Lung (tissue), 12 donors: ENCODE results near the gene NEDD8. TPM values are rescaled to one million over a fixed set of nuclear protein-coding genes. Genes with fewer than 3 reads are reported as not detected.
A peak's percentile ranks its signal among the peaks of the same experiment; 100 is the strongest.

ENCODE experiments used
- ATAC-seq: fragments of 200-7000 bp; cut with Tn5 transposase; one replicate; pipeline ENCODE4 v1.9.1; 2020; ENCODE audit warnings: moderate number of reproducible peaks; ENCODE audit not compliant: insufficient read depth, low FRiP score
- DNase-seq, 3 donors: peaks; one replicate each; pipeline ENCODE4 v3.0.0-alpha.2; 2013 to 2017
- H3K27ac ChIP-seq, 2 donors: one replicate each; pipeline ENCODE4 v1.5.1; 2013; ENCODE audit warnings: mild to moderate bottlenecking in 2 of 2, moderate library complexity in 2 of 2, control low read depth in 1 of 2, inconsistent platforms in 1 of 2, low read depth in 1 of 2, low read length in 1 of 2
- H3K27me3 ChIP-seq, 3 donors: one replicate each; pipeline ENCODE4 v1.5.1; 2013; ENCODE audit warnings: low read length in 2 of 3; ENCODE audit not compliant: control insufficient read depth in 3 of 3, insufficient read depth in 3 of 3
- H3K36me3 ChIP-seq, 4 donors: one replicate each; pipeline ENCODE4 v1.5.1; 2013; ENCODE audit warnings: low read length in 4 of 4, mild to moderate bottlenecking in 1 of 4, moderate library complexity in 1 of 4; ENCODE audit not compliant: control insufficient read depth in 4 of 4, insufficient read depth in 4 of 4
- H3K4me1 ChIP-seq, 5 donors: one replicate each; pipeline ENCODE4 v1.5.1; 2013; ENCODE audit warnings: low read length in 5 of 5, mild to moderate bottlenecking in 2 of 5, moderate library complexity in 1 of 5; ENCODE audit not compliant: control insufficient read depth in 5 of 5, insufficient read depth in 5 of 5
- H3K4me3 ChIP-seq: one replicate; pipeline ENCODE4 v1.5.1; 2013; ENCODE audit warnings: mild to moderate bottlenecking, control low read depth, moderate library complexity
- H3K9ac ChIP-seq, 2 donors: one replicate each; pipeline ENCODE4 v1.5.1; 2013; ENCODE audit warnings: low read length in 2 of 2, control low read depth in 1 of 2; ENCODE audit not compliant: insufficient read depth in 1 of 2
- H3K9me3 ChIP-seq, 4 donors: one replicate each; pipeline ENCODE4 v1.5.1; 2013; ENCODE audit warnings: low read length in 3 of 4, mild to moderate bottlenecking in 1 of 4, moderate library complexity in 1 of 4; ENCODE audit not compliant: control insufficient read depth in 4 of 4, insufficient read depth in 3 of 4
- CTCF ChIP-seq: IDR thresholded peaks from 2 replicates; pipeline ENCODE4 v1.5.1; 2012; ENCODE audit warnings: mild to moderate bottlenecking; ENCODE audit errors: control extremely low read depth, extremely low read depth
- WGBS, 2 donors: extraction: QIAGEN DNeasy Blood & Tissue Kit; methylation state at CpG; one replicate each; pipeline ENCODE4 v1.1.7; 2013; 5-methylcytosine and 5-hydroxymethylcytosine counted together
- polyA plus RNA-seq, 2 donors: library from polyadenylated mRNA; stranded (reverse); fragments of 200-250 nt; gene quantifications; one replicate each; pipeline ENCODE4 v1.2.1, GENCODE V29; 2013
- total RNA-seq, 2 donors: library from RNA; depleted of rRNA in 1 of 2; stranded (reverse); fragments of >200 nt in 1 of 2; gene quantifications; one replicate each; pipeline ENCODE4 v1.2.1, GENCODE V29; 2014 to 2021
- donor health status: control.
- donor health status: control.
- donor health status: Bipolar disorder and iron deficiency.
- donor health status: healthy.
- donor health status: DM: yes; HTN: yes; CAD: no.

Gene NEDD8
- total and polyA plus RNA-seq, 4 donors, result 69.5 to 246 (median 194) TPM

DNA sequence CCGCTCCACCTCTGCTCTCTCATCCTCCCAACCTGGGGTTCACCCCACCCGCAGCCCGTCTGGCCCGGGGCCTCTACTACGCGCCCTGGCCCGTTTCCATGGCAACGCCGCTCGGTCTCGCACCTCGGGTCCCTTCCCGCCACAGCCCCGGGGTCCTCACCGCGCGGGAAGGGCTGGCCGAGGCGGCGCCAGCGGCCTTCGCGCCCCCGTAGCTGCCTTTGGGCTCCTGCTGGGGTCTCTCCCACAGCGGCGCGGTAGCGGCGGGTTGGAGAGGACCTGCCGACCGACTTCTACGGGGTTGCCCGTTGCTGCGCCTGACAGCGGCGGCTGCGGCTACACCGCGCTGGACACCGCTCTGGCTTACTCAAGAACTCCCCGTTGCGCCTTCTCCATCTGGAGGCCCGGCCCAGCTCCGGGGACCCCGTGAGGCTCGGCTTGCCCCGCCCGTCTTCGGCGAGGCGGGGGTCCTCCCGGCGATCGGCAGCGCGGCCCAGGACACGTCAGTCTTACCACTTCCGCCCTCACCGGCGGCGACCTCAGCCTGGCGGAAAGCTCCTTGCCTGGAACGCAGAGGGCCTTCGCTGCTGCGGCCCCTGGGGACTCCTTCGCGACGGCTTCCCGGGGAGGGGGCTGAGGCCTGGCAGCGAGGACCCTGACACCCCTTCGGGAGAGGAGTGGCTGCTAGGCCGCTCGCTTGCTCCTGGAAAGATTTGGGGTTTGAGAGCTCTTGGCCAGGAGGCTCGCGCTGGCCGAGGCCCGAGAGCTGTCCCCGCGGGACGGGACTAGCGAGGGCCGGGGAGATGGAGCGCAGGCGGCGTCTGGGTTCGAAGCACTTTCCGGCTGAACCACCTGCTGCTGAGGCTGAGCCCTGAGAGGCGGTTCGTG is 36.7 kb downstream of the NEDD8 start, which contains the start of gene TM9SF1:
TSS of gene TM9SF1 (minus strand) at position 256 of the 885 bp plus-strand sequence. CDS start 422 bp downstream, outside the sequence.
- Histone ChIP-seq H3K36me3 (peaks cover 5 to 18% (median 13%) of the 10 kb centered on the region in 4 donors), H3K9ac (peak within 1 kb of the TSS; percentile 72 to 94), H3K9me3 (no peaks in the 10 kb centered on the region), H3K27ac (peak within 1 kb of the TSS; percentile 97 to 98), H3K4me3 (peak within 1 kb of the TSS; percentile 53), H3K4me1 (peaks cover 0 to 23% (median 8%) of the 10 kb centered on the region in 5 donors), H3K27me3 (no peaks in the 10 kb centered on the region)
- 0% methylated on average over 76 to 89 of the region's 89 CpGs for WGBS, 2 donors
- peak; percentile 94 for ATAC-seq
- TF ChIP-seq CTCF, result no peak
- peak; percentile 91 to 94 (median 92) for DNase-seq

DNA sequence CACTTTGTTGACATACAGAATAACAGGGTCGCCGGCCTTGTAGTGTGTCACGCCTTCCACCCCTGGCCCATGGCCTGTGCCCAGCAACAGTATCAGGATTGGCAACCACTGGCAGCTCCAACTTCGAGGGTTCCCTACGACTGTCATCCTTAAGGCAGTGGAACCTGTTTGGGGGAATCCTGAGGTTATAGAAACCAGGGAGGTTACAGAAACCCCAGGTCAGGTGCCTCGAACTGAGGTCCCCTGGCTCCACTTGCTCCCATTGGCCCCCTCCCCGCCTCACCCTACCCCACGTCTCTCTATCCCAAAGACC is 37.3 kb downstream of the NEDD8 start:
- H3K27me3 ChIP-seq, result no peaks in the 10 kb centered on the region
- H3K27ac ChIP-seq, result peak overlapping the region; percentile 97 to 98
- DNase-seq (no peak), ATAC-seq (no peak)
- 39 to 63% methylated on average over 8 of the region's 8 CpGs for WGBS, 2 donors
- peak overlapping the region; percentile 53 for H3K4me3 ChIP-seq
- H3K9me3 ChIP-seq, result no peaks in the 10 kb centered on the region
- no peak for TF ChIP-seq CTCF
- peaks cover 0 to 23% (median 8%) of the 10 kb centered on the region in 5 donors for H3K4me1 ChIP-seq
- peak overlapping the region; percentile 72 to 94 for H3K9ac ChIP-seq
- H3K36me3 ChIP-seq, result peaks cover 5 to 18% (median 13%) of the 10 kb centered on the region in 4 donors

GRCh38 chr14:24194186-24194872 is 37.8 kb downstream of the NEDD8 start:
- 88 to 90% methylated on average over 7 of the region's 7 CpGs for WGBS, 2 donors
- no peaks in the 10 kb centered on the region for H3K27me3 ChIP-seq
- ATAC-seq, result no peak
- H3K4me1 ChIP-seq, result peaks cover 0 to 23% (median 8%) of the 10 kb centered on the region in 5 donors
- DNase-seq, result no peak
- no peaks in the 10 kb centered on the region for H3K9me3 ChIP-seq
- H3K4me3 ChIP-seq, result peak overlapping the region; percentile 53
- peak overlapping the region in 1 of 2 donors; percentile 98 for H3K27ac ChIP-seq
- peaks cover 5 to 18% (median 13%) of the 10 kb centered on the region in 4 donors for H3K36me3 ChIP-seq
- no peak for TF ChIP-seq CTCF
- H3K9ac ChIP-seq, result peak overlapping the region; percentile 72 to 94
